Raji (cell line): Measurements from ENCODE around the gene KCTD1.

ENCODE experiments used
- POLR2A ChIP-seq: IDR thresholded peaks from 2 replicates; pipeline ENCODE4 v1.6.1; 2011; ENCODE audit warnings: low read depth, low read length, control low read depth; ENCODE audit not compliant: insufficient read depth

KCTD1 gene

GRCh38 chr18:26422472-26423162 lies 125.7 kb downstream of the KCTD1 start:
- TF ChIP-seq POLR2A, result no peak

- TF ChIP-seq POLR2A, result no peak
These were observed 126.4 kb downstream of the KCTD1 start for GRCh38 chr18:26421931-26422330.

- TF ChIP-seq POLR2A, result no peak
These were observed 126.8 kb downstream of the KCTD1 start for GRCh38 chr18:26421503-26421902.

GRCh38 chr18:26419746-26420145 lies 128.6 kb downstream of the KCTD1 start:
- TF ChIP-seq POLR2A, result no peak

- TF ChIP-seq POLR2A, result no peak
These were observed 130.1 kb downstream of the KCTD1 start for GRCh38 chr18:26418225-26418624.

- no peak for TF ChIP-seq POLR2A
These were observed 131.2 kb downstream of the KCTD1 start for GRCh38 chr18:26417190-26417589.

GRCh38 chr18:26416652-26417150 lies 131.7 kb downstream of the KCTD1 start:
- no peak for TF ChIP-seq POLR2A

- no peak for TF ChIP-seq POLR2A
These were observed 132.7 kb downstream of the KCTD1 start for GRCh38 chr18:26415631-26416030.

GRCh38 chr18:26414901-26415440 lies 133.4 kb downstream of the KCTD1 start:
- no peak for TF ChIP-seq POLR2A

- TF ChIP-seq POLR2A, result no peak
These were observed 139.3 kb downstream of the KCTD1 start for GRCh38 chr18:26409091-26409490.

- no peak for TF ChIP-seq POLR2A
These were observed 140.4 kb downstream of the KCTD1 start for GRCh38 chr18:26407736-26408601.

- no peak for TF ChIP-seq POLR2A
These were observed 141.4 kb downstream of the KCTD1 start for GRCh38 chr18:26406854-26407517.

GRCh38 chr18:26406324-26406723 lies 142.0 kb downstream of the KCTD1 start:
- TF ChIP-seq POLR2A, result no peak

- no peak for TF ChIP-seq POLR2A
These were observed 143.1 kb downstream of the KCTD1 start for GRCh38 chr18:26405190-26405801.
